IMR-90 (cell line): Measurements from ENCODE around the gene CCT4. TPM values are rescaled to one million over a fixed set of nuclear protein-coding genes. Genes with fewer than 3 reads are reported as not detected.

Experiments used
- ATAC-seq: fragments of 200-7000 bp; cut with Tn5 transposase; 2 replicates; pipeline ENCODE4 v1.9.1; 2020; ENCODE audit warnings: low read depth, mild to moderate bottlenecking, moderate library complexity
- BruUV-seq: library from RNA; stranded (reverse); fragments of 400-500 nt; replicated peaks from 2 replicates; lab custom pipeline; 2021; lab: Mats Ljungman, UMichigan
- CTCF ChIA-PET: fragments of 300-600 bp; formaldehyde crosslinking; extraction: SDS; loops from one replicate; lab custom pipeline; 2021; ENCODE audit warnings: antibody characterized with exemption; lab: Yijun Ruan, JAX
- POLR2A ChIA-PET: fragments of 300-600 bp; sonication (Branson Sonifier 250); formaldehyde crosslinking; loops from one replicate; lab custom pipeline; 2022; ENCODE audit warnings: antibody characterized with exemption; ENCODE audit not compliant: unreplicated experiment; lab: Charles Lee
- DNase-seq: peaks from one replicate; pipeline ENCODE4 v3.0.0; 2013
- H2AFZ ChIP-seq: replicated peaks from 2 replicates; pipeline ENCODE3; 2013; ENCODE audit warnings: low read length, mild to moderate bottlenecking; ENCODE audit not compliant: poor library complexity
- H2AK5ac ChIP-seq: 2 replicates; pipeline ENCODE4 v1.6.1; 2013; ENCODE audit warnings: low read depth, low read length, inconsistent platforms
- H2AK9ac ChIP-seq: replicated peaks from 2 replicates; pipeline ENCODE3; 2013; ENCODE audit warnings: mild to moderate bottlenecking, low read depth, low read length, moderate library complexity; ENCODE audit not compliant: poor library complexity
- H2BK120ac ChIP-seq: 2 replicates; pipeline ENCODE4 v1.6.1; 2013; ENCODE audit warnings: low read depth, low read length, inconsistent platforms
- H2BK15ac ChIP-seq: 3 replicates; pipeline ENCODE4 v1.6.1; 2013; ENCODE audit warnings: low read depth, low read length, inconsistent platforms
- H2BK20ac ChIP-seq: 2 replicates; pipeline ENCODE4 v1.6.1; 2013; ENCODE audit warnings: low read depth, mild to moderate bottlenecking, inconsistent platforms, low read length, moderate library complexity
- H2BK5ac ChIP-seq: 2 replicates; pipeline ENCODE4 v1.6.1; 2013; ENCODE audit warnings: mild to moderate bottlenecking, low read depth, low read length, inconsistent platforms; ENCODE audit not compliant: poor library complexity, severe bottlenecking
- H3K14ac ChIP-seq: replicated peaks from 2 replicates; pipeline ENCODE4 v1.6.1; 2013; ENCODE audit warnings: low read depth, low read length, inconsistent platforms
- H3K18ac ChIP-seq: 2 replicates; pipeline ENCODE4 v1.6.1; 2013; ENCODE audit warnings: low read depth, low read length, control low read depth
- H3K23ac ChIP-seq: 2 replicates; pipeline ENCODE4 v1.6.1; 2013; ENCODE audit warnings: low read depth, low read length, inconsistent platforms
- H3K27ac ChIP-seq: 2 replicates; pipeline ENCODE4 v1.5.1; 2013; ENCODE audit warnings: mild to moderate bottlenecking, control low read depth, low read length; ENCODE audit not compliant: insufficient read depth
- H3K27me3 ChIP-seq: 2 replicates; pipeline ENCODE4 v1.6.1; 2013; ENCODE audit warnings: low read length; ENCODE audit not compliant: control insufficient read depth, insufficient read depth
- H3K36me3 ChIP-seq: 2 replicates; pipeline ENCODE4 v1.6.1; 2013; ENCODE audit warnings: low read length, mixed read lengths; ENCODE audit not compliant: control insufficient read depth, insufficient read depth
- H3K4ac ChIP-seq: 2 replicates; pipeline ENCODE4 v1.6.1; 2013; ENCODE audit warnings: low read depth, low read length, inconsistent platforms
- H3K4me1 ChIP-seq: 2 replicates; pipeline ENCODE4 v1.6.1; 2013; ENCODE audit warnings: low read length, mixed read lengths; ENCODE audit not compliant: control insufficient read depth, insufficient read depth
- H3K4me2 ChIP-seq: 2 replicates; pipeline ENCODE4 v1.6.1; 2013; ENCODE audit warnings: low read depth, mild to moderate bottlenecking, control low read depth, low read length, moderate library complexity
- H3K4me3 ChIP-seq: 2 replicates; pipeline ENCODE4 v1.5.1; 2013; ENCODE audit warnings: low read depth, mild to moderate bottlenecking, control low read depth, low read length, moderate library complexity; ENCODE audit not compliant: insufficient read depth
- H3K56ac ChIP-seq: 2 replicates; pipeline ENCODE4 v1.6.1; 2013; ENCODE audit warnings: low read length, inconsistent platforms; ENCODE audit not compliant: insufficient read depth; ENCODE audit errors: extremely low read depth
- H3K79me1 ChIP-seq, 2 experiments: 2 replicates each; pipeline ENCODE4 v1.6.1; 2013; ENCODE audit warnings: low read length in 2 of 2, inconsistent platforms in 1 of 2, low read depth in 1 of 2
- H3K9ac ChIP-seq: 2 replicates; pipeline ENCODE4 v1.6.1; 2013; ENCODE audit warnings: low read depth, low read length, control low read depth
- H3K9me1 ChIP-seq: 2 replicates; pipeline ENCODE4 v1.6.1; 2013; ENCODE audit warnings: low read length, inconsistent platforms; ENCODE audit not compliant: insufficient read depth
- H3K9me3 ChIP-seq: 2 replicates; pipeline ENCODE4 v1.6.1; 2013; ENCODE audit warnings: low read length; ENCODE audit not compliant: control insufficient read depth, insufficient read depth
- H4K20me1 ChIP-seq: 2 replicates; pipeline ENCODE4 v1.6.1; 2013; ENCODE audit warnings: low read length, inconsistent platforms; ENCODE audit not compliant: insufficient read depth
- H4K5ac ChIP-seq: 2 replicates; pipeline ENCODE4 v1.6.1; 2013; ENCODE audit warnings: mild to moderate bottlenecking, low read depth, low read length, control low read depth
- H4K8ac ChIP-seq, 2 experiments: 2 replicates each; pipeline ENCODE4 v1.6.1; 2013; ENCODE audit warnings: low read depth in 2 of 2, low read length in 2 of 2, control low read depth in 1 of 2, inconsistent platforms in 1 of 2
- H4K91ac ChIP-seq: 2 replicates; pipeline ENCODE4 v1.6.1; 2013; ENCODE audit warnings: low read depth, low read length, inconsistent platforms; ENCODE audit not compliant: insufficient read depth
- FOS ChIP-seq: fragments of 150-350 bp; IDR thresholded peaks from 2 replicates; pipeline ENCODE4 v1.6.1; 2016; ENCODE audit warnings: low read depth, low read length
- RAD21 ChIP-seq: IDR thresholded peaks from 2 replicates; pipeline ENCODE4 v1.6.1; 2012; ENCODE audit warnings: low read length, improper control_type of control experiment
- WGBS, 2 experiments: methylation state at CpG; one replicate each; pipeline versions ENCODE4 v1.1.5 to v1.1.7; 2013; ENCODE audit warnings: missing lambda C conversion rate in 2 of 2; ENCODE audit not compliant: insufficient read length in 1 of 2; ENCODE audit errors: extremely low coverage in 2 of 2; 5-methylcytosine and 5-hydroxymethylcytosine counted together
- dilution Hi-C: fragments of 300-500 bp; cut with HindIII; formaldehyde crosslinking; loops from one replicate; pipeline ENCODE4 v1.14.3; 2018; ENCODE audit warnings: low sequenced_read_pairs; ENCODE audit not compliant: unreplicated experiment
- in situ Hi-C: fragments of 300-500 bp; cut with MboI; formaldehyde crosslinking; loops from 3 replicates; pipeline ENCODE4 v1.14.3; 2019; ENCODE audit warnings: low sequenced_read_pairs, inconsistent platforms, mixed read lengths
- intact Hi-C: fragments of 100-400 bp; cut with micrococcal nuclease; formaldehyde crosslinking; loops from 2 replicates; pipeline ENCODE4 v1.10.0; 2022
- polyA plus RNA-seq, 3 experiments: library from polyadenylated mRNA; depleted of rRNA; stranded (reverse); fragments of >200 nt; gene quantifications; 2 replicates each; pipeline ENCODE4 v1.2.3, GENCODE V29; 2012; ENCODE audit warnings: low replicate concordance in 1 of 3
- total RNA-seq: library from RNA; depleted of rRNA; stranded (reverse); fragments of >200 nt; gene quantifications from 2 replicates; pipeline ENCODE4 v1.2.3, GENCODE V29; 2012
- TF ChIP-seq, protein P1 (sequence below): conservative IDR thresholded peaks from 2 replicates; pipeline ENCODE4 v1.5.1; 2012; ENCODE audit warnings: mild to moderate bottlenecking, low read depth, low read length, improper control_type of control experiment

The CCT4 gene
- total and polyA plus RNA-seq, 2 of the 4 experiments (the other 2 are of a cell fraction): 94.4 to 187 TPM

DNA sequence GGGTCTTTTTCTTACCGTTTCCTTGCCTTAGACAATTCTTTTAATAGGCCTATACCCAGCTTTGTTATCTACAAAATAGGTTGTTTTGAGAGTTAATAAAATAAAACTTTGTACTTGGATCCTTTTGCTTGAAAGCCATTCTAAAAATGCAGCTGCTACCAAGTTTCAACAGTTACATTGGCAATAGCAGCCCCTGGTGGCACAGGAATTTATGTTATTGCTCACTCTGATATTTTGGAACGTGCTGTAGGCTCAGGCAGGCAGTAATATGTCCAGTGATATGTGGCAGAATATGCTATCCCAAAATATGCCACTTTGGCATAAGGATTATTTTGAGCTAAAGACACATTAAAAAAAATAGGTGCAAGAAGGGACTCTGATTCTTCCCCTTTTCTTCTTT is 10.4 kb upstream of the CCT4 start:
- Histone ChIP-seq H3K9me3 (no peaks in the 10 kb centered on the region), H3K4me2 (no peak overlapping the region), H3K79me1 (no peaks in the 10 kb centered on the region), H3K36me3 (no peaks in the 10 kb centered on the region), H2AK9ac (no peak overlapping the region), H3K4me1 (no peaks in the 10 kb centered on the region), H4K8ac (no peak overlapping the region), H4K20me1 (no peaks in the 10 kb centered on the region), H3K9ac (no peak overlapping the region), H2BK20ac (no peak overlapping the region), H3K56ac (no peak overlapping the region), H4K5ac (no peak overlapping the region), H2BK120ac (no peak overlapping the region), H3K23ac (no peak overlapping the region), H4K91ac (no peak overlapping the region), H3K14ac (no peak overlapping the region), H2BK15ac (no peak overlapping the region), H3K27me3 (no peaks in the 10 kb centered on the region), H3K18ac (no peak overlapping the region), H3K4ac (no peak overlapping the region), H3K27ac (no peak overlapping the region), H2AFZ (no peak overlapping the region), H2AK5ac (no peak overlapping the region), H3K9me1 (peaks cover 3% of the 10 kb centered on the region; the same call in 1 of the 2 replicates), H2BK5ac (no peak overlapping the region), H3K4me3 (no peak overlapping the region)
- BruUV-seq: no TSS peak
- dilution Hi-C loops: no loop called here
- in situ Hi-C loops: no loop called here
- DNase-seq (peak; percentile 31), ATAC-seq (peak; percentile 54)
- POLR2A ChIA-PET: interaction anchor here (0.5 kb wide), 1 partner anchor 549 kb away, joined by 3 read pairs; no protein-coding TSS in a partner anchor
- WGBS, 2 experiments: no CpG with 5 or more reads among the region's 2 CpGs
- CTCF ChIA-PET: no interaction called here
- TF ChIP-seq, protein P1, sequence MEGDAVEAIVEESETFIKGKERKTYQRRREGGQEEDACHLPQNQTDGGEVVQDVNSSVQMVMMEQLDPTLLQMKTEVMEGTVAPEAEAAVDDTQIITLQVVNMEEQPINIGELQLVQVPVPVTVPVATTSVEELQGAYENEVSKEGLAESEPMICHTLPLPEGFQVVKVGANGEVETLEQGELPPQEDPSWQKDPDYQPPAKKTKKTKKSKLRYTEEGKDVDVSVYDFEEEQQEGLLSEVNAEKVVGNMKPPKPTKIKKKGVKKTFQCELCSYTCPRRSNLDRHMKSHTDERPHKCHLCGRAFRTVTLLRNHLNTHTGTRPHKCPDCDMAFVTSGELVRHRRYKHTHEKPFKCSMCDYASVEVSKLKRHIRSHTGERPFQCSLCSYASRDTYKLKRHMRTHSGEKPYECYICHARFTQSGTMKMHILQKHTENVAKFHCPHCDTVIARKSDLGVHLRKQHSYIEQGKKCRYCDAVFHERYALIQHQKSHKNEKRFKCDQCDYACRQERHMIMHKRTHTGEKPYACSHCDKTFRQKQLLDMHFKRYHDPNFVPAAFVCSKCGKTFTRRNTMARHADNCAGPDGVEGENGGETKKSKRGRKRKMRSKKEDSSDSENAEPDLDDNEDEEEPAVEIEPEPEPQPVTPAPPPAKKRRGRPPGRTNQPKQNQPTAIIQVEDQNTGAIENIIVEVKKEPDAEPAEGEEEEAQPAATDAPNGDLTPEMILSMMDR: peak; percentile 44
- no peak for TF ChIP-seq FOS
- peak; percentile 48 for TF ChIP-seq RAD21
- intact Hi-C loops: no loop called here
